Inferior parietal cortex (tissue), 1 donor: ENCODE results near the gene MCF2L.
"Not testable (repeated sequence)": the region's sequence is repeated elsewhere in the genome, so short reads cannot be mapped to it uniquely, and the experiment has no call there.

Source experiments
- DNase-seq: peaks from one replicate; pipeline ENCODE4 v3.0.0-alpha.2; 2016; ENCODE audit errors: extremely low spot score

Gene MCF2L

DNA sequence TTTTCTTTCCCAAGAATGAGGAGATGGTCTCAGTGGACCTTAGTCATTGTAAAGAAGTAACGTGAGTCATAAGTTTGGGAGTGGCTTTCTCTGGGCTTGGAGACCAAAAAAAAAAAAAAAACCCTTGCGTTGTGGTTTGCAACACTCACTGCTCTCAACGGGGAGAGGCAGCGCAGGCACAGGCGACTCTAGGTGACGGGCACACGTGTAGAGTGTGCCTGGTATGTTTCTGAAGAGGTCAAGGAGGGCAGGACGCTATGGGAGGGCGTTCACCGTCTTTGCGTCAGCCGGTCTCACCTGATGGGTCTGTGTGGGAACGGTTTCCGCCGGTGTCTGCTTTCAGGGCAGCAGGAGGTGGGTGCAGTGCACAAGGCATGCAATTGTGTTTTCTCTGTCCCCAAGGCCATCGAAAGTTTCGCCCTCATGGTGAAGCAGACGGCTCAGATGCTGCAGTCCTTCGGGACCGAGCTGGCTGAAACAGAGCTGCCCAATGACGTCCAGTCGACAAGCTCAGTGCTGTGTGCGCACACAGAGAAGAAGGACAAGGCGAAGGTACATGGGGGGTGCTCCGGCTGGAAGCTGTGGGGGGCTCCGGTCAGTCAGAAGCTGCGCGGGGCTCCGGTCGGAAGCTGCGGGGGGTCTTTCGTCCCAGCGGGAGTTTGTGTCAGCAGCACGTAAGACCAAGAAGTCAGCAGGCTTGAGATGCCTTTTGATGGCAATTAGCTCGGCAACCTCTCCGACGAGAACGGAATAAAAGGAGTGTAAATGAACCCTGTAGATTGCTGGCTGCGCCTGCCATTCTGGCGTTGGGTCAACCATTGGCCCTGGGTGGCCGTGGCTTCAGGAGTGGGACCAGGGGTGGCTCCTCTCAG is 95.8 kb downstream of the MCF2L start:
- DNase-seq = peak; percentile 47

DNA sequence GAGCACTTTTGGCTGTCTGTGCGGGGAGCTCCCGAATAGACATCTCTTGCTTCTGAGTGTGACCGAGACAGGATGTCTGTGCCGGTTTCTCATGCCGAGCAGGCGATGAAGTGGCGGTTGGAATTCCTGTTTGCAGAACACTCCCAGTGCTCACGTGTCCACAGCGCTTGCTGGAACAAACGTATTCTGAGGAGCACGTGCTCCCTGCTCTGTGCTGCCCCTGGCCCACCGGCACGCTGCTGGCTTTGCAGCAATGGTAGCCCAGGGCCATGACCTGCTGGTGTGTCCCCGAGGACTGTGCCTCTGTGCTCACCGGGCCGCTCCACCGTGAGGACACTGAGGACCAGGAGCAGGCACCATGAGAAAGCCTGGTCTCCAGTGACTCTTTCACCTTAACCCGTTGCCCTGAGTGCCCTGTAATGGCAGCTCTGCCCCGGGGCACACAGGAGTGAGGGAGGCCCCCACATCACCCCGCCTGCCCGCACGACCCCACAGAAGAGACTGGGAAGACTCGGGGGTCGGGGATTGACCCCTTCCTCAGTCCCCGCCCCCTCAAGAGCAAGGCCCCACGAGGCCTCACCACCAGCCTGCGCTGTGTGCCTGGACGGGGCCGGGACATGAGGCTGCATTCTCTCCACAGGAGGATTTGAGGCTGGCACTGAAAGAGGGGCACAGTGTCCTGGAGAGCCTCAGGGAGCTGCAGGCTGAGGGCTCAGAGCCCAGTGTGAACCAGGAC is 96.6 kb downstream of the MCF2L start:
- DNase-seq = no peak

DNA sequence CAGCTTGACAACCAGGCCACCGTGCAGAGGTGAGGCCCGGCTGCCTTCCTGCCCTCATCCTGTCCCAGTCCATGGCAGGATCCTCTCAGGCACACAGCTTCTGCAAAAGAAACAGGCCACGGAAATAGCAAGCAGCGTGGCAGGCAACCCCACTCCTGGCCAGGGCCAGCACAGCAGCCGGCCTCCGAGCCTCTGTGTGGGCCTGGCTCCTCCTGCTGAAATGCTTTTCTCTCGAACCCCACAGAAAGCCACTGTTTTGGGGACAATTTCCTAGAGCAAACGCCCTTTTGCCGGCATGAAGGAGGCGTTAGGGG is 97.1 kb downstream of the MCF2L start:
- no peak for DNase-seq

DNA sequence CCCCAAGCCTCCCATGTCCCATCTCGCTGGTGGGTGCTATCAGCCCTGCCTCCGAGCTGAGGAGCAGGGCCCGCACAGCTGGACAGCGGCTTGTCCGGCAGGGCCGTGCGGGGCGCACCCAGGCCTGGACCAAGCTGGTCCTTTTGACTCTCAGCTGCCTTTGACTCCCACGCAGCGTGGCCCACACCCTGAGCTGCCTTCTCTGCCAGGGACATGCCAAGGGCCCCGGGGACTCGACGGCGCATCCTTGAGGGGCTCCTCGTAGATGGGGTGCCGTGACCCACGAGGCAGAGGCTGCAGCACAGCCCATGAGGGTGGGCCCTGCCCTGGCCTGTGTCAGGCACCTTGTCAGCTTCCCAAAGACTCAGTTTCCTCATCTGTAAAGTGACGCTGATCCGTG is 97.7 kb downstream of the MCF2L start:
- DNase-seq = no peak

DNA sequence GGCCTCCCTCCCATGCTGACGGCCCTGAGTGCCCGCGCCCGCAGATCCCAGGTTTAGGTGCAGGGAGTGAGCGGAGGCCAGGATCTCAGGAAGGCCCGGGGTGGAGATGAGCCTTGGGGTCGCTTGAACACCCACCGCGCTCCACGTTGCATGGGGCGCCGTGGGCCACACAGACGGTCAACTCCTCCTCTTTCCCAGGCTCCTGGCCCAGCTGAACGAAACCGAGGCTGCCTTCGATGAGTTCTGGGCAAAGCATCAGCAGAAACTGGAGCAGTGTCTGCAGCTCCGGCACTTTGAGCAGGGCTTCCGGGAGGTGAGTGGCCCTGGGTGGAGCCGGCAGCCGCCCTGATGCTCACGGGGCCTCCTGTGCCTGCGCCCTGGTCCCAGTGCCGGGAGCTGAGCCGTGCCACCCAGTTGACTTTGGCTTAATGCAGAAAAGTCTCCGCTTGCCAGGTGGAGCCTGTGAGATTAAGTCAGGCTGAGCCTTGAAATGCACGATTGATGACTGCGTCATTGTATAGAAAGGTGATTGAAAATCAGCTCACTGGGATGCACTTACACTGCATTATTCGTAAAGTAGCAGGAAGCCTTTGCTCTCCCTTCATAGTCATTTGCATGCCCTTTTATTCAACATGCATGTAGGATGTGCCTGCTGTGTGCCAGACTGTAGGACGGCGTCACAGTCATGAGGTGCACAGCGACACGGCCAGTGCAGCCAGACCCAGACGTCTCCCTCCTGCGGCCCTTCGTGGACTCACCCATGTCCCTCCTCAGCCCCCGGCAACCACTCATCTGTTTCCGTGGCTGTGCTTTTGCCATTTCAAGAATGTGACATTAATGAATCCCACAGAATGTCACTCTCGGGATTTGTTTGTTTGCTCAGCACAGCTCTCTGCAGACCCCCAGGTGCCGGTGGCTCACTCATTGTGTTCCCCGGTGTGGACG is 101.1 kb downstream of the MCF2L start:
- DNase-seq = no peak

DNA sequence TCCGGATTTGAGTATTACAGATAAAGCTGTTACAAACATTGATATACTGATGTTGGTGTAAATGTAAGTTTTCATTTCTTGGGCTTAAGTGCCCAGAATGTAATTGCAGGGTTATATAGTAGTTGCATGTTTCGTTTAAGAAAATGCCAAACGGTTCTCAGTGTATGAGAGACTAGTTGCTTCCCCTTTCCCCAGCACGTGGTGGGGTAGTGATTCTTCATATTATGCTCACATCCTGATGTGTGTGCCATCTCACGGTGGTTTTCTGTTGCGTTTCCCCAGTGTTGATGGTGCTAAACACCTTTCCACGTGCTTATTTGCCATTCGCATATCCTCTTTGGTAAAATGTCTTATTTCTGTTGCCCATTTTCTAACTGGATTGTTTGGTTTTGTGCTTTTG is 101.8 kb downstream of the MCF2L start:
- no peak for DNase-seq

DNA sequence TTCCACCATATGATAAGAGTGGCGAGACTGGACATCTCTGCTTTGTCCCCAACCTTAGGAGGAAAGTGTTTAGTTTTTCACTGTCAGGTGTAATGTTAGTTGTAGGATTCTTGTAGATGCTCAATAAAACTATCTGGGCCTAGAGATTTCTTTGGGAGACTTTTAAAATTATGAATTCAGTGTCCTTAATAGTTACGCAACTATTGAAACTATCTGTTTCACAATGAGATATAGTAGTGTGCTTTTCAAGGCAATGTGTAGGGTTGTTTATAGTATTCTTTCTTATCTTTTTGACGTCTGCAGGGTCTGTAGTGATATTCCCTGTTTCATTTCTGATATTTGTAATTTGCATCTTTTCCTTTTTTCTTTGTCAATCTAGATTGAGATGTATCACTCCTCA is 103.4 kb downstream of the MCF2L start:
- no peak for DNase-seq

DNA sequence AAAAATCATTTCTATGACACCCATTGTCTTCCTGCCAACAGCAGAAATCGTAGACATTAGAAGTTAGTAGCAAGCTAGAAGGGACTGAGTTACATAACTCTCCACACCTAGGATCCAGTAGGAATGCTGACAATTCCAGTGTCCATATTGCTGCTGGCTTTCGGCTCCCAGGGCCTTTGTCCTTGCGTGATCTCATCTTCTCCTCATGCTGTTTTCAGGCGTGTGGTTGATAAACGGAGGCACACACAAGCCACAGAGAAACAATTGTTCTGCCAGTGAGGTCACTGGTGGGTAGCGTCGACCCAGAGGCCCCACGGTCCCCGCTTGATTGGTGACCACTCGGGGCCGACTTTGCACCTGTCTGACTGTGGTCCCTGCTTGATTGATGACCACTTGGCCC is 104.9 kb downstream of the MCF2L start:
- DNase-seq = no peak

DNA sequence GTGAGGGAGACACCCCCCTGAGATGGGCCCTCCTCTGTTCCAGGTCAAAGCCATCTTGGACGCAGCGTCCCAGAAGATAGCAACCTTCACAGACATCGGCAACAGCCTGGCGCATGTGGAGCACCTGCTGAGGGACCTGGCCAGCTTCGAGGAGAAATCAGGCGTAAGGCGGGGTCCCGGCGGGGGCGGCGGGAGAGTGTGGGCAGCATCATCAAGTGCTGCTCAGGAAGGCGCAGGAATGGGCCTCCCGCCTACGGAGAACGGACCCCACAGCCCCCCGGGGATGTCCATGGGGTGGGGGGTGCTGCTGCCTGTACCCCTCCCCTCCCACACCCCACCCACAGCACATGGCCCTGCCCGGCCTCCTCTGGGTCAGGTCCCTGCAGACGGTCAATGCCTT is 105.4 kb downstream of the MCF2L start:
- DNase-seq = no peak

DNA sequence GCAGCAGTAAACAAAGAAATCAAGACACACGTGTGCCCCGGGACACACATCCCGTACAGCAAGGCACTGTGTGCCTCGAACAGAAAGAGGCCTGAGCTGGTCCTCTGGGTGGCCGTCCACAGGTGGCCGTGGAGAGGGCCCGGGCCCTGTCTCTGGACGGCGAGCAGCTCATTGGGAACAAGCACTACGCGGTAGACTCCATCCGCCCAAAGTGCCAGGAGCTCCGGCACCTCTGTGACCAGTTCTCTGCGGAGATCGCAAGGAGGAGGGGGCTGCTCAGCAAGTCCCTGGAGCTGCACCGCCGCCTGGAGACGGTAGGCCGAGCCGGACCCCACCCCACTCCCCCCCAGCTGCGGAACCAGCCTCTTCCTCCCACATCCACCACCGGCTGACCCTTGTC is 105.9 kb downstream of the MCF2L start:
- no peak for DNase-seq

DNA sequence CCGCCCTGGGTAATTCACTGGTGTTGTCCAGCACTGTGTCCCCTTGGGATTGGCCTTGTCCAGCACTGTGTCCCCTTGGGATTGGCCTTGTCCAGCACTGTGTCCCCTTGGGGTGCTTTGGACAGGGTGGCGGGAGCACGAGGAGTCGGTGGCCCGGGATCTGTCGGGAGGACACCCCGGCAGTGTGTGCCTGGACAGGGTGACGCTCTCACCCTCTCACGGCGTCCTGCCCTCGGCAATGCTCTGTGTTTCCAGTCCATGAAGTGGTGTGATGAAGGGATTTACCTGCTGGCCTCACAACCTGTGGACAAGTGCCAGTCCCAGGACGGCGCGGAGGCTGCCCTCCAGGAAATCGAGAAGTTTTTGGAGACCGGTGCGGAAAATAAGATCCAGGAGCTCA is 106.7 kb downstream of the MCF2L start:
- DNase-seq = no peak

DNA sequence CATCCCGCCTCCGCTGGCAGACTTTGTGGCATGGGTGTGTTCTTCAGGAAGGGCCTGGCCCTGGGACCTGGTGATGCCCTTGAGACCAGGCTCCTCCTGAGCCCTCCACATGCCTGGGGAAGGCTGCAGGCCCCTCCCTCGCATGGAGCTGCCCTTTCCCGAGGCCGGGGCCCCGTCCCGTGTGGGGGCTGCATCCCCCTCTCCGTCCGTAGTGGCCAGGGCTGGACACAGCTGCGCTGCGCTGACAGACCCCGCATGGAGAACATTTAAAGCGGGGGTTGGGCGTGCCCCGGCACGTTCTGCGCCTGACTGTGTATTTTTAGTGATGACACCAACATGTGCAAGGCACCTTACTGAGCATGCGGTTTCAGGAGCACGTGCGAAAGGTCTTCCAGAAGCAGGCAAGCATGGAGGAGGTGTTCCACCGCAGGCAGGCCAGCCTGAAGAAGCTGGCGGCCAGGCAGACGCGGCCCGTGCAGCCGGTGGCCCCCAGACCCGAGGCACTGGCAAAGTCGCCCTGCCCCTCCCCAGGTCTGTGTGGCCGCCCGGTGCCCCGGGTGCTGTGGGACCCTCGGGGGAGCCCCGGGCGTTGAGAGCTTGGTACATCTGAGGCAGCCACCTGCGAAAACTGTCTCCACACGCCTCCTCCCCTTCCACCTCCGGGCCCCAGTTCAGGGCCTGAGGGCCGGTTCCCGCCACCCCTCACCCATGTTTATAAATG is 107.8 kb downstream of the MCF2L start:
- DNase-seq = no peak

DNA sequence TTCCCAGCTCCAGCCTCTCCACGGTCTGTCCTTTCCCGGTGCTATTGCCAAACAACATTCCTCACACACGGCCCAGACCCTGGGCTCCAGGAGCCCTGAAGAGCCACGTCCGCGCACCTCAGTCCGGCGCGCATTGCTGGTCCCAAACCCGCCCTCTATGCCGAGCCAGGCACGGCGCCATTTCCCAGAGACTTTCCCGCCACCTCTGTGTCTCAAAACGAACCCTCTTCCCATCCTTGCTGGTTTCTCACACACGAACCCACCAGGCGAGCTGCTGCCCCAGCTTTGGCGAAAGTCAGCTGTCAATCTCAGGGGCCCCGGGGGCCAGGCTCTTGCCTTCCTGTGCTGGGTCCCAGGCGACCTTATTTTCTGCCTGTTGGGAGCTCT is 108.5 kb downstream of the MCF2L start:
- no peak for DNase-seq

DNA sequence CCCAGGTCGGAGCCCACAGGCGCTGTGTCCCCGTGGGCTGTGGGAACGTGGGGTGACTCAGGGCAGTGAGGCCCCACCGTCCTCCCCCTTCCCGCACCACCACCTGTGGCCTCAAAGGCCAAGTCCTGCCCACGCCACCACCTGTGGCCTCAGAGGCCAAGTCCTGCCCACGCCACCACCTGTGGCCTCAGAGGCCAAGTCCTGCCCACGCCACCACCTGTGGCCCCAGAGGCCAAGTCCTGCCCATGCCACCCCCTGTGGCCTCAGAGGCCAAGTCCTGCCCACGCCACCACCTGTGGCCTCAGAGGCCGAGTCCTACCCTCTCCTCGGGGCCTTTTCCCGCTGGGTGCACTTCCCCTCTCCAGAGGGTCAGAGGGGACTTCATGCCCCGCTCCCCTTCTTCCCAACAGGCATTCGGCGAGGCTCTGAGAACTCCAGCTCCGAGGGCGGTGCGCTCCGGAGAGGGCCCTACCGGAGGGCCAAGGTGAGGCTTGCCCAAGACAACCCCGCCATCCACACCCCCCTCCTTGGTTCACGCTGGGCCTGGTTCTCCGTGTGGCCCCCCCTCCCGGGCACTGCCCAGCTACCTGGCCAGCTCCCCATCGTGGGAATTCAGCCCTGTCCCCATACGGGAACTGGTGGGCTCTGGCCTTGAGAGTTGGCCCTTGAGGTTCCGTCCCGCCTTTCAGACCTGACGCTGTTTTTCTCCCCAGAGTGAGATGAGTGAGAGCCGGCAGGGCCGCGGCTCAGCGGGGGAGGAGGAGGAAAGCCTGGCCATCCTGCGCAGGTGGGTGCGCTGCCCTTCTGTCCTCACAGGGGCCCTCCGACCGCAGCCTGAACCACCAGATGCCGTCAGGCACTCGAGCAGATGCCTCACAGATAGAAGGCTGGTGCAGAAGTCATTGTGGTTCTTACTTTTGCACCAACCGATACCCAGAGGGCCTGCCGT is 109.2 kb downstream of the MCF2L start:
- no peak for DNase-seq

DNA sequence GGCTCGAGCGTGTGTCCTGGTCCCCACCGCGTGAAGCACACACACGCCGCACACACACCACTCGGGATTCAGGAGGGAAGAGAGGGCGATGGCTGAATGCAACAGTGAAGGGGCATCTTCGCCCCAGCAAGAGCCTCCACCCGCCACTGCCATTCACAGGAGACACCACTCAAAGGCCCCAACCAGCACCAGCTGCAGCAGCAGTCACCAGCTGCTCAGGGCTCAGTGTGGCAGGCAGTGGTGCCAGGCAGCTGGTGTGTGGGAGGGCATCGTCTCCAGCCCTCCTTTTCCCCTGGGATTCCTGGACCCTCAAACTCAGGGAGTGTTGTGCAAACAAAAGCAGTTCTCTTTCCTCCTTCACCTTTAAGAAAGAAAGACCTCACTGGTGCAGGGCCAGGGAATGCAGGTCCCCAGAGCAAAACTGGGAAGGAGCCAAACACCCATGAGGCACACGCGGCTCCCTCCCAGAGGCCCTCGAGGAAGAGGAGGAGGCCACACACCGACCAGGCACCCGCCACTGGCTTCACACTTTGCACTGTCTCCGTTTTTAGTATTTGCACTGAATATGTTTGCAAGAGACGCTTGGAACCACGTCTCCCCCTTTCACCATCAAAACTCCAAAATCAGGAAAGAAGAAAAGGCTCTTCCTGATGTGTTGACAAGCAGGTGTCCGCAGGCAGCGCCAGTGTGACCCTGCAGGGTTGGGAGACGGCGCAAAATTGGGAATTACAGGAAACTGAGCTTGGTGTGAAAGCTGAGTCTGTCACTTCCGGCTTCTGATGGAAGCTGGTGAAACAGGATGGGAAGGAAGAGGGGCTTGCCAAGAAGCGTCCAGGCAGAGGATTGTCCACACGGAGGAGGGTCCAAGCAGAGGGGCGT is 110.1 kb downstream of the MCF2L start:
- no peak for DNase-seq

DNA sequence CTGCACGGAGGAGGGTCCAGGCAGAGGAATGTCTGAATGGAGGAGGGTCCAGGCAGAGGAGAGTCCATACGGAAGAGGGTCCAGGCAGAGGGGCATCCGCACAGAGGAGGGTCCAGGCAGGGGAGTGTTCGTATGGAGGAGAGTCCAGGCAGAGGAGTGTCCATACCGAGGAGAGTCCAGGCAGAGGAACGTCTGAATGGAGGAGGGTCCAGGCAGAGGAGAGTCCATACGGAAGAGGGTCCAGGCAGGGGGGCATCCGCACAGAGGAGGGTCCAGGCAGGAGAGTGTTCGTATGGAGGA is 110.7 kb downstream of the MCF2L start:
- DNase-seq = not testable (repeated sequence)

DNA sequence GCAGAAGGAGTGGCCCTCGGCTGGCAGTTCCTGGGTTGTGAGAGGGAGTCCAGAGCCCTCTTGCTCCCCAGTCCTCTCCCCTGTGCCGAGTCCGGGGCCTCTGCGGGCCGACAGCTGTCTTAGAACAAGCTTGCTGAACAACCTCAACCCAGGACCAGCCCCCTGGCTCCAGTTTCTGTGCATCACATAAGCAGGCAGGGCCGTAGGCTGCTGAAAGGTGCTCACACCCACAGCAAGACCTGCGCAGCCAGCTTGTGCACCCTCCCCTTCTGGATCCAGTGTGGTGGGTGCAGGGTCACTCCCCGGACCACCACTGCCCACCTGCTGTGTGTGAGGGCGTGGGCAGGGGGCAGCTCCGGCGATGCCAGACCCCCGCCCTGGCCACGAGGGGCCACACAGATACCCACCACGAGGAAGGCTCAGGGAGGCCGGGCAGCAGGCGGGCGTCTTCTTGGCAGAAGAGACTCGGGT is 111.4 kb downstream of the MCF2L start:
- DNase-seq = no peak

DNA sequence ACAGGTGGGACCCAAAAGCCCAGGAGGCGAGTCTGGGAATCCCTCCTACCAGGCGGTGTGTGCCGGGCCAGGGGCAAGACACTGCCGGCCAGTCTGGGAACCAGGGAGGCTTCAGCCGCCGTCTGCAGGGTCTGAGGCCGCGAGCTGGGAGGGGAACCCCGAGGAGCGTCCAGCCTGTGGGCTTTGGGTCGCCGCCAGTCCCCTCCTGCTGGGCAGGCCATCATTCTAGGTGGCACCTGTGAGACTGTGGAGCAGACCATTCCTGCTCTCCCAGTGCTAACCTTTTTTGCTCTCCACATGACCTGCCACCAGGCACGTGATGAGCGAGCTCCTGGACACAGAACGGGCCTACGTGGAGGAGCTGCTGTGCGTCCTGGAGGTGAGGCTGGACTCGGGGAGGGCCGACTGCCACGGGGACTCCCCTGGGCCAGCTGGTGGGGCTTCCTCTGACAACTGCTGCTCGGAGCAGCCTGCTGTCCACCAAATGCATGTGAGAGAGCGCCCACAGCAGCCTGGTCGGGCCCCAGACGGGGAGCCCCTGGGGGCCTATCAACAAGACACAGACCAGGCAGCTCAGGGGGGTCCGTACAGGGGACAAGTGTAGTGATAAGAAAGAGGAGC is 112.0 kb downstream of the MCF2L start:
- DNase-seq = no peak
